NCI-H1694 (cell line): Measurements from ENCODE around the gene BHLHE23.
"Not testable (repeated sequence)": the region's sequence is repeated elsewhere in the genome, so short reads cannot be mapped to it uniquely, and the experiment has no call there.

Source experiments
- DNase-seq: peaks from one replicate; lab custom pipeline; 2025; lab: John Stamatoyannopoulos, UW

The BHLHE23 gene

DNA sequence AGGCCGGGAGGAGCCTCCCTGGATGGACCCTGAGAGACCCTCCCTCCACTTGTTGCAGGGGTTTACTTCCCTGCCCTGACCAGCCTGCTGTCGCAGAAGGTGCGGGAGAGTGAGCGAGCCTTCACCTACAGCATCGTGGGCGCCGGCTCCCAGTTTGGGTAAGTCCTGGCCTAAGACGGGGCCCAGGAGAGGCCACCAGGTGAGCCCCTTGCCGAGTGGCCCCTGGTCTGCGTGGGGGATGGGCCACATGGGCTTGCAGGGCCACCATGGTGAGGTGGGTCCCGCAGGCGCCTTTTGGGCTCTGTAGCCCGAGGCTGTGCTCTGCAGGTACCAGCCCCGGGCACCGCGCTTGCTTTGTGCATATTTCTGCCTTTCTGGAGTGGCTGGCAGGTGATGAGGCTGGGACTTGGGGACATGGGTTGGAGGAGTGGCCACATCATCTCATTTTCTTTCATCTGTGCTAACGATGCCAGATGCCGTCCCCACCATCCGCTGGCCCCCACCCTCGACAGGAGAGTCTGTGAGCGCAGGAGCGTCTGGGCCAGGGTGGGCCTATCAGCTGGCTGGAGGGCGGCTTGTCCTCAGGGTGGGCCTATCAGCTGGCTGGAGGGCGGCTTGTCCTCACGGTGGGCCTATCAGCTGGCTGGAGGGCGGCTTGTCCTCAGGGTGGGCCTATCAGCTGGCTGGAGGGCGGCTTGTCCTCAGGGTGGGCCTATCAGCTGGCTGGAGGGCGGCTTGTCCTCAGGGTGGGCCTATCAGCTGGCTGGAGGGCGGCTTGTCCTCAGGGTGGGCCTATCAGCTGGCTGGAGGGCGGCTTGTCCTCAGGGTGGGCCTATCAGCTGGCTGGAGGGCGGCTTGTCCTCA lies 46.1 kb downstream of the BHLHE23 start:
- DNase-seq: not testable (repeated sequence)

DNA sequence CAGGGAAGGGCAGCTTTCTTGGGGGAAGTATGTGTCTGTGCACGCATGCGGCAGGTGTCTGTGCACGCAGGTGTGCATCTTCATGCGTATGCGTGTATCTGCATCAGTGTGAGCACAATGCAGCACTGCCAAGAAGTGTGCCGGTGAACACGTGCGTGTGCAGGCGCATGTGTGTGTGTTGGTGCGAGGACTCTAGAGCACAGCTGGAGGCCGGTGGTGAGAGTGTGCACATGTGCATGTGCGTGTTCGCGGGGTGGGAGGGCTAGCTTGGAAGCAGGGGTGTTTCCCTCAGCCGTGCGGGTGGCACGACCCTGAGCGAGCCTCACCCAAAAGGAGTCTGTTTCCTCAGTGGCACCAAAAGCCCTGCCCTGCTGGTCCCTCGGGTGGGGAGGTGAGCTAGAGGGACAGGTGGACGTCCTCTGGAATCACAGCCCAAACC lies 46.7 kb downstream of the BHLHE23 start:
- no peak for DNase-seq

DNA sequence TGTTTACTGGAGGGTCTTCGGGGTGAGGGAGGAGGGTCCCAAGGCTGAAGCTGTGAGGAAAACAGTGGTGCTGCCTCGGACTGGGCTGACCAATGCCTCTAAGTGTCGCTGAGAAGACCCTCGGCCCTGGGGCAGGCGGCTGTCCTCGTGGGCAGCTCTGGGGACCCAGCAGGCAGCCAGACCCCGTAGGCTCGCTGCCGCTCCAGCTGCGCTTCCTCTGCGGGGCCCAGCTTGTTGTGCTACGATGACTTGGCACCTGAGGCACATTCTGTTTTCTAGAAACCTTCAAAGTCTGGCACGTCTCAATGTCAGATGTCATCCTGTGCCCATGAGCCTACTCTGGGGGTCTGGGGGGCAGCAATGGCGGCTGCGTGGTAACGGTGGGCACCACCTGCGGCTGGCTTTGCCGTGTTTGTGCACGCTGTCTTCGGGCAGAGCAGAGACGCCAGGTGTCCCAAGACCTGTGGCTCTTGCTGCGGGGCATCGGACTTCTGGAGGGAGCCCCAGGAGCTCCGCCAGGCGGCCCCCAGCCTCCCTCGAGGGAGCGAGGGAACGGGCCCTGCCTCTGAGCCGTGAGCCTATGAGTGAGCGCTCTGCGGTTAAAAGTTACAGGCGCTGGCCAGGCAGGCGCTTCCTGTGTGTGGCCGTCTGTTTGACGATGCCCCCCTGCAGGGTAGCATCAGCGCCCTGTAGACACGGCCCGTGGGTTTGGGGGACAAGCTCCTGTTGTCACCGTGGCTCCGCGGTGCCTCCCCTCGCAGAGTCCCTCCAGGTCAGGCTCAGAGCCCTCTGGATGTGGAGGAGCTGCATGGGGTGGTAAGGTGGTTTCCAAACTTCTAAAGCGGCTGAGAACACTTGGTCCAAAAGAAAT lies 47.4 kb downstream of the BHLHE23 start:
- no peak for DNase-seq

DNA sequence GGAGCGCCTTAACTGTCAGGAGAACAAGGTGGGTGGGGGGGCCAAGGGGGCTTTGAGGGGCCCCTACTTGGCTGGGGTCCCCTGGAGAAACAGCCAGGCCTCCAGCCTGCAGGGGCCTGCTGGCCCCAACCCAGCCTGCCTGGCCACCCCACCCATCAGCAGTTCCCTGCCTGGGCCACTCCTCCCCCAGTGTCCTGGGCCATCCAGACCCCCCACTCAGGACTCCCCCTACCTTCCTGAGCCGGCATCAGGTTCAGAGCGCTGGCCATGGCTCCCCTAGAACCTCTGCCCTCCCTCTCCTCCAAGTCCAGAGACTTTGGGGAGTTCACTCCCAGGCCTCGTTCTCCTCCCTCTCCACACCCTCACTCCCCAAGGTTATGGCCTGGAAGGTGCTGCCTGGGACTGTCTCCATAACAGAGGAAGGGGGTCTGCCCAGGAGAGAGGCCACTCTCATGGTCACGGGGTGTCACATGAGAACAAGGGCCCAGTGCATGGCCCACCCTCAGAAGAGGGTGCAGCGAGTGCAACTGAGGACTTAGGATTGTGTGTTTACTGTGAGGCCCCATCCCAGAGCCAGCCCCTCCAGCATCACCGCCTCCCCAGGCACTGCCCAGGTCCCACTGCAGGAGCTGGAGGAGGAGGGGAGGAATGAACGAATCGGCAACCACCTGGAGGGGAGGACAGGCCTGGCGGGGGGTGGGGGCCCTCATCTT lies 48.2 kb downstream of the BHLHE23 start:
- DNase-seq: no peak

DNA sequence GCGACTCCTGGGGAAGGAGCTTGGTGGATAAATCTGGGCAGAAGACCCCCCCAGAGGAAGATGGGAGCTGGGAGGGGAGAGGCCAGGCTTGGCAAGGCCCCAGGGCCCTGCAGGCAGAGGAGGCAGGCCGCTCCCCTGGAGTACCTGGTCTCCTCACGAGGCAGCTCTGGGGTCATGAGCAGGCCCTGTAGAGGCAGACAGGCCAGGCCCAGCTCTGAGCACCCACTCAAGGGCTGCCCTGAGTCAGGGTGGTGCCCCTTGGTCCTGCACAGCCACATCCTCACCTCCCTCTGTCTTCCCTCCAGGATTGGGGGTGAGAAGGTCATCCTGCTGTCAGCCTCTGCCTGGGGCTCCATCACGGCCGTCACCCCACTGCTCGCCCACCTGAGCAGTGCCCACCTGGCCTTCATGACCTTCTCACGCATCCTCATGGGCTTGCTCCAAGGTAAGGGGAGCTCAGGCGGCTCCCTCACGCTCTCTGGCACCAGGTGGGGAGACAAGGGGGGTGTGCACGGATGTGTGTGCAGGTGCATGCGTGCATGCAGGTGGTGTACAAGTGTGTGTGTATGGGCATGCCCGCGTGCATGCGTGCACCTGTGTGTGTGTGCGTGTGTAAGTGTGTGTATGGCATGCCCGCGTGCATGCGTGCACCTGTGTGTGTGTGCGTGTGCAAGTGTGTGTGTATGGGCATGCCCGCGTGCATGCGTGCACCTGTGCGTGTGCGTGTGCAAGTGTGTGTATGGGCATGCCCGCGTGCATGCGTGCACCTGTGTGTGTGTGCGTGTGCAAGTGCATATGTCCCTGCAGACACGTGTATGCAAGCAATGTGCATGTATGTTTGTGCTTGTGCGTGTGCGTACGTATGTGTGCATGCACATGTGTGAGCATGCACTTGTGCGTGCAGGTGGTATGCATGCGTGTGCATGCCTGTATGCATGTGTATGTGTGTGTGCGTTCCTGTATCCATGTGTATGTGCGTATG lies 49.3 kb downstream of the BHLHE23 start:
- DNase-seq: no peak

DNA sequence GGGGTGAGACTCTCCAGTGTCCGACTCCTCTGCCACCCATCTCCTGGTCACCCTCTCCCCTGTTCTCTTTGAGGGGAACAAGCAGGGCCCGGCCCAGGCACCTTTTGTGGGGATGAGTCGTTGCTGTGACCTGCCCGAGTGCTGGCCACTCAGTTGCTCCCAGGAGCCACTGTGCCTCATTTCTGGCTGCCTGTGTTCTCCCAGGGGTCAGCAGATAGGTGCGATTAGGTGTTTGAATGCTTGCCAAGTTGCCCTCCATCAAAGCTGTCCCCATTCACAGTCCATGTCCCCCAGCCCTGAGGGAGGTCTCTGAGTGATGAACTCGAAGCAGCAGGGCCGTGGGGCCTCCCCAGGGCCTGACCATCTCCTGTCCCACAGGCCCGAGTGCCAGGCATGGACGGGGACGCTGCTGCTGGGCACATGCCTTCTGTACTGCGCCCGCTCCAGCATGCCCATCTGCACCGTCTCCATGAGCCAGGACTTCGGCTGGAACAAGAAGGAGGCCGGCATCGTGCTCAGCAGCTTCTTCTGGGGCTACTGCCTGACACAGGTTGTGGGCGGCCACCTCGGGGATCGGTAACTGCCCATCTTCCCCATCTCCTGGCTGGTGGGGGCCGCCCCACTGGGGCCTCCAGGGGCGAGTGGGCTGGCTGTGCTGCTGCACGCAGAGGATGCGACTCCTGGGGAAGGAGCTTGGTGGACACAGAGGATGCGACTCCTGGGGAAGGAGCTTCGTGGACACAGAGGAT lies 50.2 kb downstream of the BHLHE23 start:
- no peak for DNase-seq
